Measurements from ENCODE around the gene PHF21A. TPM values are rescaled to one million over a fixed set of nuclear protein-coding genes. Genes with fewer than 3 reads are reported as not detected.

PHF21A gene
- total and polyA plus RNA-seq, 2 of the 8 experiments (the other 6 are each of a cell fraction or from before 2014, with no cell fraction given): 17.6 to 40.3 TPM

DNA sequence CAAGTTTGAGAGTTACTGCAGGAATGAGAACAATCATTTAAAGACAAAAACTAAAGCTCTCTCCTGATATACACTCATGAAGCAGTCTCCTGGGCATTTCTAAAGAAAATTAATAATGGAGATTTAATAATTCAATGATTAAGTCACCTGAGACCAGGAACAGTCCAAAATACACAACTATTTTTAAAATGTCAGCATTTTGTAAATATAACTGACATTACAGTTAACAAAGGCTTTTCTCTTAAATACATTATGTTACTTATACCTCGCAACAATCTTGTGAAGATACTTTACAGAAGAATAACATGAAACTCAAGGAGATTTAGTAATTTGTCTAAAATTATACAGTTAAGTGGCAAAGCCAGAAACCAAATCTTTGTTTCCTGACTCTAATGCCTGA is 111.2 kb downstream of the PHF21A start:
- H4K91ac ChIP-seq (replicated peaks; ENCODE audit: insufficient read length, low read length): no peak overlapping the region
- peaks cover 0 to 11% (median 3%) of the 10 kb centered on the region in 4 experiments; a peak in 2 of 7 replicates for H3K4me1 ChIP-seq (replicated peaks in 1 of 4; ENCODE audit: control insufficient read depth in 3 of 4, insufficient read depth in 4 of 4, low read length in 3 of 4)
- no peak overlapping the region for H3K9ac ChIP-seq (replicated peaks in 1 of 4; ENCODE audit: extremely low read depth in 1 of 4, low read depth in 3 of 4, low read length in 3 of 4)
- H2BK5ac ChIP-seq (ENCODE audit: low read depth, low read length): no peak overlapping the region
- WGBS, 2 experiments (ENCODE audit: extremely low coverage in 1 of 2, insufficient coverage in 1 of 2, insufficient read length in 1 of 2, insufficient replicate concordance in 2 of 2, low coverage in 1 of 2, low lambda C conversion rate in 2 of 2, missing lambda C conversion rate in 1 of 2): 95% methylated on average over 1 of the region's 1 CpG; no CpG with 5 or more reads in 1 of the 2 experiments
- H3K4ac ChIP-seq (replicated peaks; ENCODE audit: insufficient read length, low read depth, low read length): no peak overlapping the region
- no peak overlapping the region for H4K5ac ChIP-seq (ENCODE audit: insufficient read length, low read depth, low read length)
- H2BK20ac ChIP-seq (ENCODE audit: low read length): no peak overlapping the region
- ChIA-PET CTCF (ENCODE audit: partially characterized antibody) (interaction anchor here (1.2 to 5.3 kb wide), 2 partner anchors 45 to 79 kb away, joined by 3 to 107 read pairs; no protein-coding TSS in a partner anchor), POLR2A (ENCODE audit: partially characterized antibody) (interaction anchor here (1.1 kb wide), 1 partner anchor 88 kb away, joined by 3 read pairs; the partner anchor contains the start of gene LARGE2)
- H3K36me3 ChIP-seq (ENCODE audit: control insufficient read depth in 2 of 4, insufficient read depth in 4 of 4, low read length in 3 of 4): no peaks in the 10 kb centered on the region
- no peak overlapping the region for H2BK12ac ChIP-seq (ENCODE audit: low read depth, low read length)
- H3K4me2 ChIP-seq (ENCODE audit: insufficient read depth in 1 of 2, low read depth in 2 of 2, low read length in 2 of 2): no peak overlapping the region
- no peak overlapping the region for H3K27ac ChIP-seq (ENCODE audit: low read depth, low read length)
- no peak overlapping the region for H4K8ac ChIP-seq (ENCODE audit: extremely low read depth, insufficient read depth, low read length)
- DNase-seq (ENCODE audit: low read depth in 1 of 2, low spot score in 2 of 2): no peak
- H3K18ac ChIP-seq (ENCODE audit: extremely low read depth, low read length): no peak overlapping the region
- no peaks in the 10 kb centered on the region for H4K20me1 ChIP-seq (replicated peaks in 1 of 2; ENCODE audit: control insufficient read depth in 1 of 2, insufficient read depth in 2 of 2, low read length in 2 of 2)
- no peak for FAIRE-seq
- peaks cover 0 to 15% of the 10 kb centered on the region in 2 experiments; a peak in 2 of 4 replicates for H3K79me2 ChIP-seq (ENCODE audit: control insufficient read depth in 1 of 2, insufficient read depth in 2 of 2, low read length in 2 of 2)
- H3K56ac ChIP-seq (replicated peaks; ENCODE audit: insufficient read length, low read depth, low read length): no peak overlapping the region
- no peak overlapping the region for H3K23ac ChIP-seq (ENCODE audit: insufficient read length)
- H3K23me2 ChIP-seq (ENCODE audit: low read depth, low read length): no peaks in the 10 kb centered on the region
- no peaks in the 10 kb centered on the region for H3K27me3 ChIP-seq (replicated peaks in 1 of 4; ENCODE audit: control insufficient read depth in 3 of 4, extremely low read depth in 1 of 4, insufficient read depth in 3 of 4, low read length in 3 of 4)
- H3K14ac ChIP-seq (ENCODE audit: insufficient read length): no peak overlapping the region
- no peaks in the 10 kb centered on the region for H3K79me1 ChIP-seq (ENCODE audit: low read depth, low read length)
- H2BK15ac ChIP-seq (ENCODE audit: low read length): no peak overlapping the region
- no peak overlapping the region for H2AK5ac ChIP-seq (ENCODE audit: low read depth, low read length)
- H3K4me3 ChIP-seq (ENCODE audit: extremely low read depth in 1 of 4, insufficient read depth in 2 of 4, low read depth in 3 of 4, low read length in 4 of 4): no peak overlapping the region
- no peak overlapping the region for H2AFZ ChIP-seq (ENCODE audit: low read length)
- no peaks in the 10 kb centered on the region for H3K9me3 ChIP-seq (ENCODE audit: insufficient read depth in 2 of 2, low read depth in 1 of 2, low read length in 1 of 2)
- H2BK120ac ChIP-seq (replicated peaks; ENCODE audit: low read depth, low read length): no peak overlapping the region
- TF ChIP-seq SRF (IDR thresholded peaks at IDR 0.05; ENCODE audit: low read depth, low read length) (no peak), POLR2AphosphoS5 (IDR thresholded peaks at IDR 0.05; ENCODE audit: low read depth, low read length) (no peak), NANOG (IDR thresholded peaks at IDR 0.05; ENCODE audit: insufficient read depth, low read depth, low read length, poor library complexity, severe bottlenecking) (no peak), SIRT6 (IDR thresholded peaks at IDR 0.05; ENCODE audit: low read length) (no peak), JUND (IDR thresholded peaks at IDR 0.05; ENCODE audit: low read length) (no peak), RAD21 (IDR thresholded peaks at IDR 0.05 in 1 of 2, conservative IDR thresholded peaks at IDR 0.05 in 1 of 2; ENCODE audit: low read depth in 2 of 2, low read length in 2 of 2) (no peak), ZNF274 (IDR thresholded peaks at IDR 0.05; ENCODE audit: borderline replicate concordance, extremely low read depth, low read length) (no peak)
